Measurements from ENCODE around the gene SMAD1. TPM values are rescaled to one million over a fixed set of nuclear protein-coding genes. Genes with fewer than 3 reads are reported as not detected.

SMAD1 gene
- 1.4 and 3.9 TPM in 2 replicates for total RNA-seq (2014; rRNA removed; shearing (Covaris generic))

- peak; percentile 82 for DNase-seq (ENCODE audit: low spot score)
- in situ Hi-C loops (cut with HindIII; ENCODE audit: low sequenced_read_pairs): no loop called here
Observed at GRCh38 chr4:145481164-145481941, at the start of gene SMAD1. SMAD1 (plus strand) TSS chr4:145481853; CDS start chr4:145514614, 32,761 bp downstream.

- in situ Hi-C loops (cut with HindIII; ENCODE audit: low sequenced_read_pairs): no loop called here
- no peak for DNase-seq (ENCODE audit: low spot score)
Observed at GRCh38 chr4:145433684-145434083, 48.0 kb upstream of the SMAD1 start.

GRCh38 chr4:145435646-145436045 is 46.0 kb upstream of the SMAD1 start:
- in situ Hi-C loops (cut with HindIII; ENCODE audit: low sequenced_read_pairs): no loop called here
- DNase-seq (ENCODE audit: low spot score): no peak

GRCh38 chr4:145436114-145436513 is 45.5 kb upstream of the SMAD1 start:
- in situ Hi-C loops (cut with HindIII; ENCODE audit: low sequenced_read_pairs): no loop called here
- DNase-seq (ENCODE audit: low spot score): no peak

GRCh38 chr4:145436796-145437195 is 44.9 kb upstream of the SMAD1 start:
- no peak for DNase-seq (ENCODE audit: low spot score)
- in situ Hi-C loops (cut with HindIII; ENCODE audit: low sequenced_read_pairs): no loop called here

- in situ Hi-C loops (cut with HindIII; ENCODE audit: low sequenced_read_pairs): no loop called here
- DNase-seq (ENCODE audit: low spot score): no peak
Observed at GRCh38 chr4:145437466-145437865, 44.2 kb upstream of the SMAD1 start.

- no peak for DNase-seq (ENCODE audit: low spot score)
- in situ Hi-C loops (cut with HindIII; ENCODE audit: low sequenced_read_pairs): no loop called here
Observed at GRCh38 chr4:145438298-145438697, 43.4 kb upstream of the SMAD1 start.

- no peak for DNase-seq (ENCODE audit: low spot score)
- in situ Hi-C loops (cut with HindIII; ENCODE audit: low sequenced_read_pairs): no loop called here
Observed at GRCh38 chr4:145440292-145441007, 41.2 kb upstream of the SMAD1 start.

GRCh38 chr4:145446184-145446583 is 35.5 kb upstream of the SMAD1 start:
- no peak for DNase-seq (ENCODE audit: low spot score)
- in situ Hi-C loops (cut with HindIII; ENCODE audit: low sequenced_read_pairs): no loop called here

- no peak for DNase-seq (ENCODE audit: low spot score)
- in situ Hi-C loops (cut with HindIII; ENCODE audit: low sequenced_read_pairs): no loop called here
Observed at GRCh38 chr4:145451895-145452294, 29.8 kb upstream of the SMAD1 start.

- in situ Hi-C loops (cut with HindIII; ENCODE audit: low sequenced_read_pairs): no loop called here
- DNase-seq (ENCODE audit: low spot score): no peak
Observed at GRCh38 chr4:145452447-145453162, 29.0 kb upstream of the SMAD1 start.

GRCh38 chr4:145453163-145453520 is 28.5 kb upstream of the SMAD1 start:
- in situ Hi-C loops (cut with HindIII; ENCODE audit: low sequenced_read_pairs): no loop called here
- DNase-seq (ENCODE audit: low spot score): no peak

- DNase-seq (ENCODE audit: low spot score): no peak
- in situ Hi-C loops (cut with HindIII; ENCODE audit: low sequenced_read_pairs): no loop called here
Observed at GRCh38 chr4:145473203-145473602, 8.4 kb upstream of the SMAD1 start.

GRCh38 chr4:145480257-145480656 is 1.4 kb upstream of the SMAD1 start:
- no peak for DNase-seq (ENCODE audit: low spot score)
- in situ Hi-C loops (cut with HindIII; ENCODE audit: low sequenced_read_pairs): no loop called here

- no peak for DNase-seq (ENCODE audit: low spot score)
- in situ Hi-C loops (cut with HindIII; ENCODE audit: low sequenced_read_pairs): no loop called here
Observed at GRCh38 chr4:145481942-145482208, 222 bp downstream of the SMAD1 start.

- peak; percentile 70 for DNase-seq (ENCODE audit: low spot score)
- in situ Hi-C loops (cut with HindIII; ENCODE audit: low sequenced_read_pairs): no loop called here
Observed at GRCh38 chr4:145482209-145483037, 770 bp downstream of the SMAD1 start.

- DNase-seq (ENCODE audit: low spot score): peak; percentile 37
- in situ Hi-C loops (cut with HindIII; ENCODE audit: low sequenced_read_pairs): no loop called here
Observed at GRCh38 chr4:145483514-145483913, 1.9 kb downstream of the SMAD1 start.

GRCh38 chr4:145484225-145484846 is 2.7 kb downstream of the SMAD1 start:
- no peak for DNase-seq (ENCODE audit: low spot score)
- in situ Hi-C loops (cut with HindIII; ENCODE audit: low sequenced_read_pairs): no loop called here

GRCh38 chr4:145485120-145485519 is 3.5 kb downstream of the SMAD1 start:
- in situ Hi-C loops (cut with HindIII; ENCODE audit: low sequenced_read_pairs): no loop called here
- no peak for DNase-seq (ENCODE audit: low spot score)

Data from G401 (cell line).